Endometrial microvascular endothelial cells (primary cell): ENCODE measurements around the gene NXNL1. TPM values are rescaled to one million over a fixed set of nuclear protein-coding genes. Genes with fewer than 3 reads are reported as not detected.
"Not testable (repeated sequence)": the region's sequence is repeated elsewhere in the genome, so short reads cannot be mapped to it uniquely, and the experiment has no call there.

ENCODE experiments used
- in situ Hi-C: cut with HindIII; loops from 2 replicates; pipeline ENCODE4 v1.10.0; 2017; ENCODE audit warnings: low sequenced_read_pairs, low pct_unique_long_range_greater_than_20kb; ENCODE audit errors: inconsistent ontology term
- total RNA-seq: library from RNA; depleted of rRNA; stranded (reverse); fragments of >200 nt; gene quantifications from one replicate; pipeline ENCODE4 v1.2.3, GENCODE V29; 2015; ENCODE audit errors: inconsistent ontology term

Gene NXNL1
- total RNA-seq, 1 donor from 2014 or later: not detected

DNA sequence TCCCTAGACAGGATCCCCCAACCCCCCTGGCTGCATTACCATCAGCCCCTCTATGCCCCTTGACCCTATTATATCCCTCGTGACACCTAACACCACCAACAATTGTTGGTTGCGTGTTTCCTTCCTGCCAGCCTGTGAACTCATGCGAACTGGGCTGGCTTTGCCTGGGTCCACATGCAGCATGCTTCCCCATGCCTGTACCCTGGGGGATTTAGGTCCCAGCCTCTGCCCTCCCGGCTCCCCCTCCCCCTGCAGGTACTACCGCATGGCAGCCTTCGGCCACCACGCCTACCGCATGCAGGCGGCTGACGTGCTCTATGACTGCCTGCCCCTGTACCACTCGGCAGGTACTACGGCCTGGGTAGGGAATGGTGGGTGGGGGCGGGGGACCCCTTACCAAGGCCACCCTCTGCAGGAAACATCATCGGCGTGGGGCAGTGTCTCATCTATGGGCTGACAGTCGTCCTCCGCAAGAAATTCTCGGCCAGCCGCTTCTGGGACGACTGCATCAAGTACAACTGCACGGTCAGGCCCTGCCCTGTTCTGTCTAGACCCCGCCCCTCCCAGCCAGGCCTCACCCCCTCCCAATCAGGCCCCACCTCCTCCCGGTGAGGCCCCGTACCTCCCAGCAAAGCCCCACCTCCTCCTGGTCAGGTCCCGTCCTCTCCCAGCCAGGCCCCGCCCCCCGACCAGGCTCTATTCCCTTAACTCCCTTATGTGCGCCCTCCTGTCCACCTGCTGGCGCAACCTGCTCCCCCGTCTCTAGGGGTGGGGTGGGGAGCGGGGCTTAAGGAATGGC lies 28.1 kb upstream of the NXNL1 start:
- in situ Hi-C loops: no loop called here

DNA sequence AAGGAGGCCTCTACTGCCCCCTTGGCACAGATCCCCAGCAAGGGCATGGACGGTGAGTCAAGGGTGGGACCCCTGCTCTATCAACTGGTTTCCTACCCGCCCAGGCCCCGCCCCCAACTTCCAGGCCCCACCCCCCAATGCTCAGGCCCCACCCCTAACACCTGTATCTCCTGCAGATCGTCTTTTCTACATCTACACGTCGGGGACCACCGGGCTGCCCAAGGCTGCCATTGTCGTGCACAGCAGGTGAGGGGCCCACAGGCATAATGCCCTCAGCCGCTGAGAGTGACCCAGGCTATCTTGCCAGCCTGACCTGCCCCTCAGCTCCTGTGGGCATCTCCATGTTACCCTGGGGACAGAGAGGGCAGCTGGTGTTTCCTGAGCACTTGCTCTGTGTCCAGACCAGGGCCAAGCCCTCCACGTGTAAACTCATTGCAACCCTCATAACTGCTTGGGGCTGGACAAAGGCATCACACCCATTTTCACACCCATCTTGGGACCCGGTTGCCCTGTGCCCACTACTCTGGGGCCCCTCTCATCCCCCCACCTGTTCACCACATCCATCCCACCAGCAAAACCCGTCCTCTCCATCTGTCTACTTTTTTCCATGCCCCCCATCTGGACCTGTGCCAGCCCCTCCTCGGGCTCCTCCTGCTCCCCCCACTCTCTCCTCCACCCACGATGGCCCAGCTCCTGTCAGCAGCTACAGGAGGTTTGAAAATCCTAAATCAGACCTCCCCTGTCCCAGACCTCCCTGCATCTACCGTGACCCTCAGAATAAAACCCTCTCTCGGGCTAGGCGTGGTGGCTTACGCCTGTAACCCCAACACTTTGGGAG lies 26.8 kb upstream of the NXNL1 start:
- in situ Hi-C loops: no loop called here

DNA sequence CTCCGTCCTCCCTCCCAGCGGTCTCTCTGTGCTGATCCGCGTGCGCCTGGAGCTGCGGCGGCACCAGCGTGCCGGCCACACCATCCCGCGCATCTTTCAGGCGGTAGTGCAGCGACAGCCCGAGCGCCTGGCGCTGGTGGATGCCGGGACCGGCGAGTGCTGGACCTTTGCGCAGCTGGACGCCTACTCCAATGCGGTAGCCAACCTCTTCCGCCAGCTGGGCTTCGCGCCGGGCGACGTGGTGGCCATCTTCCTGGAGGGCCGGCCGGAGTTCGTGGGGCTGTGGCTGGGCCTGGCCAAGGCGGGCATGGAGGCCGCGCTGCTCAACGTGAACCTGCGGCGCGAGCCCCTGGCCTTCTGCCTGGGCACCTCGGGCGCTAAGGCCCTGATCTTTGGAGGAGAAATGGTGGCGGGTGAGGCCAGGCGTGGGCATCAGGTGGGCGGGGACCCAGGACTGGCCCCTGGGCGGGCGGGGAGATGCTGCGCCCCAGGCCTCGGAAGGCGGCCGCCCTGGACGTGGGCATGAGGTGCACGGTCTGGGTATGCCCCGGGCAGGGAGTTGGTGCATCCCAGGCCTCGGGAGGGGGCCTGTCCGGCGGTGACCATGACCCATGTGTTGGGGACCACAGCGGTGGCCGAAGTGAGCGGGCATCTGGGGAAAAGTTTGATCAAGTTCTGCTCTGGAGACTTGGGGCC lies 26.0 kb upstream of the NXNL1 start:
- in situ Hi-C loops: no loop called here

DNA sequence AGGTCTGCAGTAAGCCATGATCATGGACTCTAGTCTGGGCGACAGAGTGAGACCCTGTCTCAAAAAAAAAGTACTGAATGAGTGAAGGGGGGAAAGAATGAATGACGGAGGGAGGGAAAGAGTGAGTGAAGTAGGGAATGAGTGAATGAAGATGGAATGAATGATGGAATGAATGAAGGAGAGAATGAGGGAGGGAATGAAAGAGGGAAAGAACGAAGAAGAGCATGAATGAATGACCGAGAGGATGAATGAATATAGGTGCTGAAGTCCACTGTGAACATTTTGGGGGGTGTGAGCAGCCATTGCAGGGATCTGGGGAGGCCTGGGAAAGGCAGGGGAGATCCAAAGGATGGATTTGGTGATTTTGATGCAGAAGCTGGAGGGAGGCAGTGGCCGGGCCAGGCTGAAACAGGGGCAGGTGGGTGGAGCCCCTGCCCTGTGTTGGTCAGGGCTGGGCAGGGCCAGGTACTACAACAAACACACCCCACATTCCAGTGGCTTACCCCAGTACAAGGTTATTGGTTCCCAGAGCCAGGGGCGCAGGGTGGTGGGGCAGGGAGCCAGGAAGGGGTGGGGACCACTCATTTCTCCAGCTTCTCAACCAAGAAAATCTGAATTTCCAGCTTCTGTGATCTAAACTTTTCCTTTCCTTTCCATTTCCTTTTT lies 23.9 kb upstream of the NXNL1 start:
- in situ Hi-C loops: no loop called here

DNA sequence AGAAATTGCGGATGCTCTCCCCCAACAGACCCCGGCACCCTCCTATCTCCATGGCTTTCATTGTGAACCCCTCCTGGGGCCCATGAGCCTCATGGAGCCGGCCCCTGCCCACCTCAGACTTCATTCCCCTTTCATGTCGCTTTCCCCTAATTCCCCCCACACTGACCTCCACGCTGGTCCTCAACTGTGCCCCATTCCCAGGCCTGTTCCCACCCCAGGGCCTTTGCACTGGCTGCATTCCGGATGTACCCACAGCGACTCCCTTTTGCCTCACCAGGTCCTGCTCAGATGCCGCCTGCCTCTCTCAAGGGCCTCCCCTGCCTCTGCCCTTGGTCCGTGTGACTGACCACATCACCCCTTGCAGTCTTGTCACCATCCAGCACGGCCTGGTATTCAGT lies 22.9 kb upstream of the NXNL1 start:
- in situ Hi-C loops: no loop called here

DNA sequence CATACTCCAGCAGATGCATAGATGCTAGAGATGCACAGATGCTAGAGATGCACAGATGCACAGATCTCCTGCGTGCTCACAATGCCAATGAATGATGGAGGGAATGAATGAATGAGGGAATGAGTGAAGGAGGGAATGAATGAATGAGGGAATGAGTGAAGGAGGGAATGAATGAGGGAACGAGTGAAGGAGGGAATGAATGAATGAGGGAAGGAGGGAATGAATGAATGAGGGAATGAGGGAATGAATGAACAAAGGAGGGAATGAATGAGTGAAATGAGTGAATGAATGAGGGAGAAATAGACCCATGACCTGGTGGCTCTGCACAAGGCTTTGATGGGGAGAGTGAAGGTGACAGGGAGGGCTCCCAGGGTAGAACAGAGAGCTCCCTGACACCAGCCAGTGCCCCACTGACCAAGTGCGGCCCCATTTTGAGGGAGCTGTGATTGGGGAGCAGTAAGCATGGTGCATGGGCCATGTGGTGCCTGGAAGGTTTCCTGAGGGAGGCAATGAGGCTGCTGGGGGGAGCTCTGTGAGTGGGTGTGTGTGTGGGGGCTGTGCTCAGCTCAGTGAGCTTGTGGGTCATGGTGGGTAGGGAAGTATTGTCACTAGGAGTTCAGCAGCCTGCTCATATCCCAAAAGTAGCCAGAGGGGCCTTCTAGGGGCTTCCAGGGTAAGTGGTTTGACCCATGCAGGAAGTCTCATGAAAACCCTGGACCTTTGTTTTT lies 22.3 kb upstream of the NXNL1 start:
- in situ Hi-C loops: no loop called here

DNA sequence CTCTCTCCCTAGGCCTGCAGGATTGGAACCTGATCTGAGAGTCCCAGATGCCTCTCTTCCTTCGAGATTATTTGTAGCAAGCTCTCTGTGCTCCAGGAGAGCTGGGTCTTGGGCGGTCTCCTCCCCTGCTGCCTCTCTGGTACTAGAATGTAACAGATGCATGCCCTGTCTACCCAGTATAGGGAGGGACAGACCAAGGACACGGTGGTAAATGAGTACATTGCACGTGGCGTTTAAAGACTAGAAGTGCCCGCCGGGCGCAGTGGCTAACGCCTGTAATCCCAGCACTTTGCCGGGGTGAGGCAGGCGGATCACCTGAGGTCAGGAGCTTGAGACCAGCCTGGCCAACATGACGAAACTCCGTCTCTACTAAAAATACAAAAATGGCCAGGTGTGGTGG lies 21.3 kb upstream of the NXNL1 start:
- in situ Hi-C loops: no loop called here

DNA sequence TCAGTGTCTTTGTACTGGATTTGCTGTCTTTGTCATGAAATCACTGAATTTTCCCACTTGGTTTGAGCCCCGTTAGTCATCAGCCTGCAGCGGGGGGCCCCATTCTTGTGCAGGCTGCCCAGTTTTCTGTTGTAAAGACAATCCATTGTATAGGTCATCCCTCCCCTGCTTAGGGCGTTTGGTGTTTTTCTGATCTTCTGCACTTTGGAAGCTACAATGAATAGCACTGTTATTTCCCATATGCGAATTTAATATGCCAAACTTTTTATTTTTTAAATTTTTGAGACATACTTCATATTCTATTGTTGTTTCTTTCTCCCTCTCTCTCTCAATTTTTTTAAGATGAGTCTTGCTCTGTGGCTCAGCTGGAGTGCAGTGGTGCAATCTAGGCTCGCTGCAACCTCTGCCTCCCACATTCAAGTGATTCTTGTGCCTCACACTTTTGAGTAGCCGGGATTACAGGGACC lies 18.6 kb upstream of the NXNL1 start:
- in situ Hi-C loops: no loop called here

DNA sequence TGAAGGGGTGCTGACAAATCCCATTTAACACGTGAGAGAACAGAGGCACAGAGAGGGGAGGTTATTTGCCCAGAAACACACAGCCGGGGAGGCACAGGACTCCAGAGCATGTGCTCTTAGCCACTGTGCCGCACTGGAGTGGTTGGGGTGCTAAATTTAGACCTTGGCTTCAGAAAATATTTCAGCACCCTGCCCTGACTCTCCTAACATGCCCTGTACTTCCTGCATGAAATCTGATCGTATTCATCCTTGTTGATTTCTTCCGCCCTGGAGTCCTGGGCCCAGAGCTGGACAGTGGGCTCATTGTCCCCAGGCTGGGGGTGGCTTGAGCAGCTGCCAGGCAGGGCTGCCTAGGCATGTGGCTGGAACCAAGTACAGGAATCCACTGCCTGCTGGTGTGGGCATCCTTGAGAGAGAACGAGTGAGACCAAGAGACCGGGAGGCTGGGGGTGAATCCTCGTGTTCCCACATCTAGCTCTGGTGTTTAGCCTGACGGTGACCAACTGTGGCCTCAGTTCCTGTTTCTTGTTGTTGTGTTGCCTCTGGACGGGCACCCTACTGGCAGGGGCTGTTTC lies 14.9 kb upstream of the NXNL1 start:
- in situ Hi-C loops: no loop called here

DNA sequence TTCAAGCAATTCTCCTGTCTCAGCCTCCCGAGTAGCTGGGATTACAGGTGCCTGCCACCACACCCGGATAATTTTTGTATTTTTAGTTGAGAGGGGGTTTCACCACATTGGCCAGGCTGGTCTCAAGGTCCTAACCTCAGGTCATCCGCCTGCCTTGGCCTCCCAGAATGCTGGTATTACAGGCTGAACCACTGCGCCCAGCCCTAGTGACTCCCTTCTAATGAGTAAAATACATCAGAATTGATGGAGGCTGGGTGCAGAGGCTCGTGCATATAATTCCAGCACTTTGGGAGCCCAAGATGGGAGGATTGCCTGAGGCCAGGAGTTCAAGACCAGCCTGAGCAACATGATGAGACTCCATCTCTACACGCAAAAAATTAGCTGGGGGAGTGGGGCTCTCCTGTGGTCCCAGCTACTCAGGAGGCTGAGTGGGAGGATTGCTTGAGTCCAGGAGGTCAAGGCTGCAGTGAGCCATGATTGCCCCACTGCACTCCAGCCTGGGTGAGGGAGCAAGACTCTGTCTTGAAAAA lies 14.3 kb upstream of the NXNL1 start:
- in situ Hi-C loops: not testable (repeated sequence)

DNA sequence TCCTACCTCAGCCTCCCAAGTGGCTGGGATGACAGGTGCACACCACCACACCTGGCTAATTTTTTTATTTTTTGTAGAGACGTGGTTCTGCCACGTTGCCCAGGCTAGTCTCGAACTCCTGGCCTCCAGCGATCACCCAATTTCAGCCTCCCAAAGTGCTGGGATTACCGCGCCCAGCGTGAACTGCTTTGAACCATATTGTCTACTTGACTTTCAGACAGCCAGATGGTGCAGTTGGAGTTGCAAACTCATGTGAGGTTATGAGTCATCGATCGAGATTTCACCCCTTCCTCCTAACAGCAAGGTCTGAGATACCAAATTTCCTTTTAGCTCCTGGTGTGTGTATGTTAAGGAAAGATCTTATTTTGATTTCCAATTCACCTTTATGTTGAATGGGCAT lies 12.3 kb upstream of the NXNL1 start:
- in situ Hi-C loops: no loop called here

DNA sequence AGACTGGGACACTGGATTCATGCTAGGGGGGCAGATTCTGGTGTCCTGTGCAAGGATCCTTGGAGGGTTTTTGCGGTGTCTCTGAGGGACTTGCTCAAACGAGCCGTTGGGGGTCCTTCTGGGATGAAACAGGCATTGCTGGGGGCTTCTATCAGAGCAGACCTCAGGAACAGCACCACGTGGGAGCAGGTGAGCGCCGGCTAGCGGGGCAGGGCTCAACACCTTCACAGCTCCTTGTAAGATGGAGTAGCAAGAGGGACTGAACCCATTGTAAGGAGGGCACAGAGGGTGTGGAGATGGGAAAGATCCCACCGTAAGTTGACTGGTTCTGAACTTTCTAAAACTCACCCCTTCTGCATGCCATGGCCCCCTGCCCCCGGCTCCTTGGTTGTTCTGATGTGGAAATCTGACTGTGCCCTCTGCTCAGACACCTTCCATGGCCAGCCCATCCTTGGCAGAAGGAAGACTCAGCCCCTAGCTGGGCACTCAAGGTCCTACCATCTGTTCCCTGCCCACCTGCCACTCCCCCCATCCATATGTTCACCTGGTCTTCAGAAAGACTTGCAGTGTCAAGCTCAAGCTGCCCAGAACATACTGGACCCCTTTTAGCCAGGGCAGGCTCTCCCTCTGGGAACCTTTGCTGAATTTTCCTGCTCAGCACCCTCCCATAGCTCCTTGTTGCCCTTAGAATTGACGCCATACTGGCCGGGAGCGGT lies 10.8 kb upstream of the NXNL1 start:
- in situ Hi-C loops: no loop called here

DNA sequence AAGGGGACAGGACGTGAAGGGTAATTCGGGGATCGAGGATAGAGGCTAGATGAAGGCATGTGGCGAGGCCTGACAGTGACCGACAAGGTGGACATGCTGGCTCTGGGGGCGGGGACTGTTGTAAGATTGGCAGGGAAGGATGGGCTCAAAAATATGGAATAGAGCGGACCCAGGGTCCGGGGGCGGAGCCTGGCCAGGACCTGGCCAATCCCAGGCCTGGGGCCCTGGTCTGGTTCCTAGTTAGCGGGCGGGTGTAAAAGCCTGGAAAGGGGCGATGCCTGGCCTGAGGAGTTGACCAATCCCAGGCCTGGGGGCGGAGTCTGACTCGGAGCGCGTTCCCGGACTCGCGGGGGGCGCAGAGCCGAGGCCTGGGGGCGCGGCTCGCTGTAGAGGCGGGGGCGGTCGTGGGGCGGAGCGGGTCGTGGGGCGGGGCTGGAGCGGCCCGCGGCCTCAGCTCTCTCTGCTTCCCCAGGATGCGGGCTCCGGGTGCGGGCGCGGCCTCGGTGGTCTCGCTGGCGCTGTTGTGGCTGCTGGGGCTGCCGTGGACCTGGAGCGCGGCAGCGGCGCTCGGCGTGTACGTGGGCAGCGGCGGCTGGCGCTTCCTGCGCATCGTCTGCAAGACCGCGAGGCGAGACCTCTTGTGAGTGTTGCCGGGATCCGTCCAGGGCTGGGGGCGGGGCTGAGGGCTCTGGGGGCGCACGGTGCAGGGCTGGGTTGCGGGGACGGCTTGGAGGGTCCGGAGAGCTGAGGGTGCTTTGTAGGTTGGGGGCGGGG lies 9.5 kb upstream of the NXNL1 start, which contains the start of gene SLC27A1:
Gene SLC27A1 (plus strand): TSS at position 457 of the 774 bp plus-strand sequence. CDS start 17 bp downstream, at position 474.
- in situ Hi-C loops: no loop called here

DNA sequence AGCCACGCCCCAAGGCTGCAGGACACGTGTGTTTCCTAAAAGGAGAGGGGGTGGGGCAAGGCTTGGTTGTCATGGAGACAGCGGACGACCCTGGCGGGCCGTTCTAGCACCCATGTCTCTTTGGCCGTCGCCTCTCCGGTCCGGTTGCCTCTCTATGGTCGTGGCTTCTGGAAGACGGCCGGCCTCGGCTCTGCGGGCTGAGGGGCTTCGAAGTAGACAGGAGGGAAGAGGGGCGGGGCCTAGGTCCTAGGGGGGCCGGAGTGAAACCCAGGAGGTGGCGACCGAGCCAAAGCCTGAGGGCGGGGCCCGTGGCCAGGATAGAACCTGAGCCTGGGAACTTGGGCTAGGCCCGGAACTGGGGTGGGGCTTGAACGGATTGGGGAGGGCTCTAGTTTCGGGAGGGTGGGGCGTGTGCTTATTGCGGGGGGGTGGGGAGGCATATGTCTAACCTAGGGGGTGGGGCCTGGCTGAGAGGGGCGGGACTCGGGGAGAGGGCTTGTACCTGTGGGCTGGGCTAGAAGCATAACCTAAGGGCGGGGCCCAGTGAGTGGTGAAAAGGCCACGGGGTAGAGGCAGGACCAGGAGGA lies 8.8 kb upstream of the NXNL1 start:
- in situ Hi-C loops: no loop called here

DNA sequence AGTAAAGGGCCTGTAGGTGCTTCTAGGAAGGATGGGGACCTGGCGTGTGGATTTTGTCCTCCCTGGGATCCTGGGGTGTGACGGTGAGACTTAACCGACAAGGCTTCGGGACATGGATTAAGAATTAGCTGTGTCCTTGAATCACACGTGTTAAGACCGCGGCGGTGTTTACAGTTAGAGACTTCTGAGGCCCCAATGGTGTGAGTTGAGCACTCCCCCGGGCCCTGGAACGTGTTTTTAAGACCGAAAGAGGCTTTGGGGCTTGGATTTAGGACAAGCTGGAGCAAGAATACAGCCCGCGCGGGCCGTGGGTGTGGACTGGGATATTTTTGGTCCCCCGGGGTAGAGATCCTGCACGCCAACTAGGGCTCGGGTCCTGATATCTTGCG lies 8.4 kb upstream of the NXNL1 start:
- in situ Hi-C loops: no loop called here
